GM18526 (cell line): ENCODE data around the gene ZC3H4.

Experiments used
- POLR2A ChIP-seq: IDR thresholded peaks from 3 replicates; pipeline ENCODE4 v1.6.1; 2011; ENCODE audit not compliant: insufficient read length; ENCODE audit errors: extremely low read depth

ZC3H4 gene

DNA sequence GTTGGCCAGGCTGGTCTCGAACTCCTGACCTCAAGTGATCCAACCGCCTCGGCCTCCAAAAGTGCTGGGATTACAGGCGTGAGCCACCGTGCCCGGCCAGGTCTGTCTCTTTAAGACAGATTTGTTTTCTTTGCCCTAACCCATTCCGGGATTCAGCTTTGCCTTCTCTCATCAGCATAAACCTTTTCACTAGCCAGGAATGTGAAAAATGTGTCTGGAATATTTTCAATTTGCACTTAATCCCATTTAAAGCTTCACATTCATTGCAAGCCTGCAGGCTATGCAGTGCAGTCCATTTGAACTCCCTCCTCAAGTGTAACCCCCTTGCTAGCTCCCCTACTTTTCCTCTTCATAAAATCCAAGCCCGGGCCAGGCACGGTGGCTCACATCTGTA, 64.3 kb downstream of the ZC3H4 start:
- TF ChIP-seq POLR2A, result no peak

DNA sequence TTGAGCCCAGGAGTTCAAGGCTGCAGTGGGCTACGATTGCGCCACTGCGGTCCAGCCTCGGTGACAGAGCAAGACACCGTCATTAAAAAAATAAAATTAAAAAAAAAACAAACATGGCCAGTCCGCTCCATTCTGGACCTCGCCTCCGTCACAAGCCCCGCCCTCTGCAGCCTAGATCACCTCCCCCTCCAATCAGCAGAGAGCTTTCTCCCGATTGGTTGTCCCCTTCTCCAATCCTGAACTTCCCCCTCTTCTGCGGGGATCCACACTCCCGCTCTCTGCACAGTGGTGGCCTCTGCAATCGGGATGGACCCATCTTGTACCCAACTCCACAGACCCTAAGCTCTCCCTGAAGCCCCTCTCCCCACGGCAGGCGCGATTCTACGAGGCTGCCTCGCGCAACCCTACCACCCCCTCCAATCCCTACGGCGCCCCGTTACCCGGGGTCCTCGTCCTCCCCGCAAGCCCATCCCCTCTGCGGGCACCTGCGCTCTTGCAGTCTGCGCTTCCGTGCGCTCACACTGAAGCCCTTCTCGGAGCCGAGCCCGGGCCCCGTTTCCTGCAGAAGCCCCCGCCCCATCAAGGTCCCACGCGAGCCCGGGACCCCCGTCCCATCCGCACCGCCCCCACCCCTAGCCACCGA, 65.7 kb downstream of the ZC3H4 start:
- peak; percentile 46 for TF ChIP-seq POLR2A

DNA sequence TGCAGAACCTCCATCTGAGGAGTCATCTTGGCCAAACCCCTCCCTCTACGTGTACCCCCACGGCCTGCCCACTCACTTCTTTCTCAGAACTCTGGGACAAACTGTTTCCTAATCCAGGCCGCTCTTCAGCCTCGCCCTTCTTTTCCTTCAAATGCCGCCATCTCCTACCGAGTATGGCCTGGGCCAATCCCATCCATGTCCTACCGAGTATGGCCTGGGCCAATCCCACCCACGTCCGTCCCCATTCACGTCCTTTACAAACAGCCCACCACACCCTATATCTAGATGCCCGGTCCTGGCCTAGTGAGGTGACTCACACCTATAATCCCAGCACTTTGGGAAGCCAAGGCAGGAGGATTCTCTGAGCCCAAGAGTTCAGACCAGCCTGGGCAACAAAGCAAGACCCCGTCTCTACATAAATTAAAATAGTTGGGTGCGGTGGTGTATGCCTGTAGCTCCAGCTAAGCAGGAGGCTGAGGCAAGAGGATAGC, 66.3 kb downstream of the ZC3H4 start:
- no peak for TF ChIP-seq POLR2A

DNA sequence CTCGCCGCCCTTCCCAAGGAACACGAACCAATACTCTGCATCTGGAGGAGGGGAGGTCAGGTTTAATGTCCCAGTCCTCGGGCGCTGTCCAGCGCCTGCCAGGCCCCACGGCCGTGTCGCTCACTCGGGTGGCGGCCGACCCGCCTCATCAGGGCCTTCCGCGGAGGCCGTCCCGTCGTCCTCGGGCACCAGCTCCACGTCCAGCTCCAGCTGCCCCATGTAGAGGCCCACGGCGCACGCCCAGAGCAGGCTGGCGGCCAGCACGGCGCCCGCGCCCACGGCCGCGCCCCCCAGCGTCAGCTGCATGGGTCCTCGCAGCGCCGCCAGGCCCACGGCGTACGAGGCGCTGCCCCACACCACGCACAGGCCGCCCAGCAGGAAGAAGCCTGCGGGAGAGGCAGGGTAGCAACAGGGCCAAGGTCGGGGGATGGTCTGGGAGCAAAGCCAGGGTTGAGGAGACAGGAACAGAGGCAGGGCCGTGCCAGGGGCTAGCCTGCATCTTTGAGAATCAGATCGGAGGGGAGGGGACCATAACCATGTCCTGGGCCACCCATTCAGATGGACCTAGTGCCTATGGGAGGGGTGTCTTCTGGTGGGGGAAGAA, 67.6 kb downstream of the ZC3H4 start:
- no peak for TF ChIP-seq POLR2A

DNA sequence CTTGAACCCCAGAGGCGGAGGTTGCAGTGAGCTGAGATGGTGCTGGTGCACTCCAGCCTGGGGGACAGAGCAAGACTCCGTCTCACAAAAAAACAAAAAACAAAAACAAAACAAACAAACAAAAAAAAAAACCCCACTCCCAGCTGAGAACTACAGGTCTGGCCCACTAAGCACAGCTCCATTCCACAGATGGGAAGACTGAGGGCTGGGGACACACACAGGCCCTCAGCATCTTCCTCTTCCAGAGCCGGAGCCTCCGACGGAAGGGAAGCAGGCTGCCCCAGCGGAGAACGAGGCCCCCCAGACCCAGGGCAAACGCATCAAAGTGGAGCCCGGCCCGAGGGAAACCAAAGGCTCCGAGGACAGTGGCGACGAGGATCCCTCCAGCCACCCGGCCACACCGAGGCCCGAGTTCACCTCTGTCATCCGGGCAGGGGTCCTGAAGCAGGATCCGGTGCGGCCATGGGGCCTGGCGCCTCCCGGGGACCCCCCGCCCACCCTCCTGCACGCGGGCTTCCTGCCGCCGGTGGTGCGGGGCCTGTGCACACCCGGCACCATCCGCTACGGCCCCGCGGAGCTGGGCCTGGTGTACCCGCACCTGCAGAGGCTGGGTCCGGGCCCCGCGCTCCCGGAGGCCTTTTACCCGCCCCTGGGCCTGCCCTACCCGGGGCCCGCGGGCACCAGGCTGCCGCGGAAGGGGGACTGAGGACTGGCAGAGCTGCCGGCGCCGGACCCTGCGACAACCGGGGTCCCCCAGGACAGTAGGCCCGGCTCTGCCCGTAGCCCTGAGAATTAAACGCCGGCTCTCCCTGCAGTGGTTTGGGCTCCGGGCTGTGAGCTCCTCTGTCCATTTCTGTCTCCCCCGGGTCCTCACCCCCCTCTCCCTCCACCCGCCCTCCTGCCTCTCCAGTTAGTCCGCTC, 68.4 kb downstream of the ZC3H4 start:
- no peak for TF ChIP-seq POLR2A

DNA sequence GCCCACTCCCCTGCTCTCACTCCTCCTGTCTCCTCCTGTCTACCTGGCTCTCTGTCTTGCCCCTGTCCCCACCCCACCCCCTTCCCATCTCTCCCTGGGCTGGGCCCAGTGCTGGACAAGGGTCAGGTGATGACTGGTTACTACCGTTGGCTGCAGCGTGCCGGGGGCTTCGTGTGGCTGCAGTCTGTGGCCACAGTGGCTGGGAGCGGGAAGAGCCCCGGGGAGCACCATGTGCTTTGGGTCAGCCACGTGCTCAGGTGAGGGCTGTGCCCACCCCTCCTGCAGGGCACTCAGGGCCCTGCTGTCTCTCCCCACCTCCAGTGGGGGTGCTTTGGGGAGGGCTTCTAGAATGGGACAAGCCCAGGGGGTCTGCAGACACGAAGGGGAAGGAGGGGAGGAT, 72.7 kb downstream of the ZC3H4 start:
- no peak for TF ChIP-seq POLR2A

DNA sequence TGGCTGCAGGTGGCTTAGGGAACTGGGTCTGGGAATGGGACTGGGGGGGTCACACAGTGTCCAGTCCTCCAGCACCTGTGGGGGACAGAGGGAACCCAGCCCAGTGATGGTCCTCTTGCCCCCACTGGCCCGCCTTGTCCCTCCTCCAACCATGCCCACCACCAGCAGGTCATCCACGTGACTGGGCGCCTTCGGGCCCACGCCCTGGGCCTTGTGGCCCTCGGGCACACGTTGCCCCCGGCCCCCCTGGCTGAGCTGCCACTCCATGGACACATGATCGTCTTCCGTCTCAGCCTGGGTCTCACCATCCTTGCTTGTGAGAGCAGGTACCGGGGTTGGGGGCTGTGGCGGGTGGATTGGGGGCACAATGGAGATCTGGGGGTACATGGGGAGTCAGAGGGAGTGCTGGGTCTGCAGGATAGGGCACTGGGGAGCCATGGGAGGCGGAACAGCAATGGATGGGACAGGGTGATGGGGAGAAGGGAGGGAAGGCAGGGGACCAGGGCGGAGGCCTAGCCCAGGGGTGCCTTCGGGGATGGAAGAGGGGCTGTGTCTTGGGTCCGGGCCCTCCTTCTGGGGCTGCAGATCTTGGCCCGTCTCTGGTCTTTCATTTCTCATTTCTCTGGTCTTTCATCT, 74.2 kb downstream of the ZC3H4 start:
- no peak for TF ChIP-seq POLR2A

DNA sequence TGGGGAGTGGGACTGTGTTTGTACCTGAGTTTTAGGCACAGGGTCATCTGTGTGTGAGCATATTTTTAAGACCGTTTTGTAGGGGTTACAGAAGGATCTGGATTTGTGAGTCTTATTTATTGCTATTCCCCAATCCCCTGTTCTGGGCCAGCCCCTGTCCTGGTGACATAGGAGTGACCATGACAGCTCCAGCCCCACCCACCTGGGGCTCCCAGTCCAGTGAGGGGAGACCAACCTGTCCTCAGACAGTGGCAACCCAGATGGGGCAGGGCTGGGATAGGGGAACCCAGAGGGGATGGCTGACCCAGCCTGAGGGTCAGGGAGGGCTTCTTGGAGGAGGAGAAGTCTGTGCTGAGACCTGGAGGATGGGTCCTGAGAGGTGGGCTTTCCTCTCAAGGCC, 75.8 kb downstream of the ZC3H4 start:
- TF ChIP-seq POLR2A, result no peak

DNA sequence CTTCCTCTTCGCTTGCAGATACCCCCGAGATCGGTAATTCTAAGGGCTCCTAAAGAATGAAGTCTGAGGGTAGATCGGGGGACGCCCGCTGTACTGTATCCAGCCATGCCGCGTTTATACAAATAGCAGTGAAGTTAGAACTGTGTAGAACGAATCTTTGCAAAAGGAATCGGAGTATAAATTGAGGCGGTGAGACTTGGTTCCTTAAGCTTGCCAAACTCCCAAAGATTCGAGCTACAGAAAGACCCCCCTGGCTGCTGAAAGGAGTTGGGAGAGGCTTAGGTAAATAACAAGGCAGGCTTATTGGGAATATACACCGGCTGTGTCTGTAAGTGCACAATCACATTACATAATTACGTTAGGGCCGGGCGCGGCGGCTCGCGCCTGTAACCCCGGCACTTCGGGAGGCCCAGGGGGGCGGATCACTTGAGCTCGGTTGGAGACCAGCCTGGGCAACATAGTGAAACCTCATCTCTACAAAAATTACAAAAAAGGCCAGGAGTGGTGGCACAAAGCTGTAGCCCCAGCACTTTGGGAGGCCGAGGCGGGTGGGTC, 77.4 kb downstream of the ZC3H4 start:
- peak; percentile 16 for TF ChIP-seq POLR2A

DNA sequence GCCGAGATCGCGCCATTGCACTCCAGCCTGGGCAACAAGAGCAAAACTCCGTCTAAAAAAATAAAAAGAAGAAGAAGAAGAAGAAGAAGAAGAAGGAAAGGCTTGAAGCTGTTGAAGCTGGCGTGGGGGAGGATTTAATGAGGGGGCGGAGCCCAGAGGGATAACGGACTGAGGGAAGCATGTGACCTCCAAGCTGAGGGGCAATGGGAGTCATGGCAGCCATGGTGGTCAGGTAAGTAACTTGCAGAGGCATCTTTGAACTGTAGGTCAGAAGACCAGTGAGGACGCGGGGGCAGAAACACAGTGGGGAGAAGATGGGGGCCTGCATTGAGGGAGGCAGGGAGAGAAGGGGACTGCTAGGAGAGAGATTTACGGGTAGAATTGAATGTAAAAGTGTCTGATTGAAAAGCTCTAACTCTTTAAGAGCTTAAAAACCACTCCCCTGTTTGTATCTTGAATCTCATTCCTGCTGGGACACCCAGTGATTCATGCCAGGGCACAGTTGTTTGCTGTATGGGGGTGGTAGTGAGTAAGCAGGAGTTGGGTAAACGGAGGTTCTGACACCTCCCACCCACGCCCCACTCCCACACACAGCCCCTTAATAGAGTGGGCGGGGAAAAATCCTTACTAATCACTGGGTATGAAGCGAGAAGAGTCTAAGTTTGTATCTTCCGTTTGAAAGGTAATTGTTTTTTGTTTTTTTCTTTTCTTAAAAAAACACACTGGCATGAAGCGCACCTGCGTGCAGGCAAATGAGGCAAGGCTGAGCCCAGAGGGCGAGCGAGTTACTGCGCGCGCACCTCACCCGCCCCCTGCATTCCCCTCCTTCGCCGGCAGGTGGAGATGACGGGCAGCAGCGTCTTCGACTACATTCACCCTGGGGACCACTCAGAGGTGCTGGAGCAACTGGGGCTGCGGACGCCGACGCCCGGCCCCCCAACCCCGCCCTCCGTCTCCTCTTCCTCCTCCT, 78.2 kb downstream of the ZC3H4 start:
- no peak for TF ChIP-seq POLR2A

DNA sequence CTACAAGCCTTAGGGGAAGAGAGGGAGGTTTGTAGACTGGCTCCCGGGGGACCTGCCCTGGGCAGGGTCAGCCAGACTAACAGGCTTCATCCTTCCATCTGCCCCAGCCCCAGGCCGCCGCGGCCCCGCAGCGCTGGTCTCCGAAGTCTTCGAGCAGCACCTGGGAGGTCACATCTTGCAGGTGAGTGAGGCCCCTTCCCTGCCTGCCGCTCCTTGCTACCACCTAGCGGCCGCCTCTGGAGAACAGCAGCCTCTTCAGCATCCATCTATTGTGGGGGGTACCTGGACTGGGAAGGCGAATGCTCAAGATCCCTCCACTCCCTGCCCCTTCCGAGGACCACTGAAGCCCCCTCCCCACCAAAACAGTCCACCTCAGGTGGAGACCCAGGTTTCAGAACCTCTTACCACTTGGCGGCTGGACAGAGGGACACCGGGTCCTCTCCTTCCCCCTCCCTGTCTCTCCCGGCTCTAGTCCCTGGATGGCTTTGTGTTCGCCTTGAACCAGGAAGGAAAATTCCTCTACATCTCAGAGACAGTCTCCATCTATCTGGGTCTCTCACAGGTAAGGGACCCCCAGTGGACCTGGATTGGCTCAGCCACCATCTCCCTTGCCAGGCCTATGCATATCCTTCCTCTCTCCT, 81.3 kb downstream of the ZC3H4 start:
- no peak for TF ChIP-seq POLR2A

DNA sequence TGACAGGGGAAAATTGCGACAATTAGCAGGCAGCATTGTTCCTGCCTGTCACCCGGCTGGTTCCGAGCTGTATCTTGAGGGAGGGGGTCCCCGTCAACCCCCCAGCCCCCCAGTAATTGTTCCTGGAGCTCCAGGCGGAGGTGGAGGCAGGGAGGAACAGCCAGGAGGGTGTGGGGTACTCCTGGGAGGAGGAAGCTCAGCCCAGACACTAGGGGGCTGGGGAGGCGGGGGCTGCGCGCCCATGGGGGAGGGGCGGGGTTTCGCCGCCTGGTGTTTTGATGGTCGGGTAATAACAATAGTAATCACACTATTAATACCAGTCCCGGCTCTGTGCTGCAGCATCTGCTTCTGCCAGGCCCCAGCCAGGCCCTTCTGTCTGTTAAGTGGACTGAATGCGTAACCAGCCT, 85.4 kb downstream of the ZC3H4 start:
- no peak for TF ChIP-seq POLR2A

DNA sequence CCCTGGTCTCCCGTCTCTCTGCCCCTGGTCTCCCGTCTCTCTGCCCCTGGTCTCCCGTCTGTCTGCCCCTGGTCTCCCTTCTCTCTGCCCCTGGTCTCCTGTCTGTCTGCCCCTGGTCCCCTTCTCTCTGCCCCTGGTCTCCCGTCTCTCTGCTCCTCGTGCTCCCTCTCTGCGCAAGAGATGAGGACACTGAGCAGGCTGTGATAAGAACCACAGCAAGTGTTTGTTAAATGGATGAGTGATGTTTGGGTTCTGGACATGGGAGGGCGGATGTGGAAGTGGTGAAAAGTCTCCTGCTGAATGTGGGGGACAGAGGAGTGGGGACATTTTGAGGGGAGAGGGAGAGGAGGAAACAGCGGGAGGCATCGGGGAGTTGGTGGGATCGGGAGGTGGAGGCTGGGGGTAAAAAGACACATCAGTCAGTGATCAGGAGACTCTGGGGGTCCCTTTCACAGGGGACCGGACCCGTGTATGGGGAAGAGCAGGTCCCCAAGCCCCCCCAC, 85.9 kb downstream of the ZC3H4 start:
- TF ChIP-seq POLR2A, result no peak
